HEK293T (cell line): ENCODE data around the gene INAFM1.
"Not testable (repeated sequence)": the region's sequence is repeated elsewhere in the genome, so short reads cannot be mapped to it uniquely, and the experiment has no call there.

Experiments
- BHLHE40 ChIP-seq: fragments of 450-650 bp; IDR thresholded peaks from 2 replicates; pipeline ENCODE4 v1.6.1; 2016; ENCODE audit warnings: mild to moderate bottlenecking, moderate library complexity, borderline replicate concordance
- CTBP1 ChIP-seq: fragments of 450-650 bp; IDR thresholded peaks from 2 replicates; pipeline ENCODE4 v1.6.1; 2016; ENCODE audit warnings: borderline replicate concordance
- FOXA1 ChIP-seq: fragments of 450-650 bp; IDR thresholded peaks from 2 replicates; pipeline ENCODE4 v1.6.1; 2016; ENCODE audit warnings: mild to moderate bottlenecking
- FOXM1 ChIP-seq: fragments of 450-650 bp; IDR thresholded peaks from 2 replicates; pipeline ENCODE4 v1.6.1; 2017; ENCODE audit warnings: mild to moderate bottlenecking, borderline replicate concordance
- L3MBTL2 ChIP-seq: fragments of 450-650 bp; conservative IDR thresholded peaks from 2 replicates; pipeline ENCODE4 v1.6.1; 2016; ENCODE audit warnings: mild to moderate bottlenecking
- NFRKB ChIP-seq: fragments of 450-650 bp; IDR thresholded peaks from 2 replicates; pipeline ENCODE4 v1.6.1; 2016; ENCODE audit warnings: mild to moderate bottlenecking, moderate library complexity
- SP1 ChIP-seq: fragments of 450-650 bp; IDR thresholded peaks from 2 replicates; pipeline ENCODE4 v1.6.1; 2017
- TARDBP ChIP-seq: fragments of 450-650 bp; IDR thresholded peaks from 2 replicates; pipeline ENCODE4 v1.6.1; 2016
- TF ChIP-seq, protein P1 (sequence below): fragments of 450-650 bp; IDR thresholded peaks from 2 replicates; pipeline ENCODE4 v1.6.1; 2016

GRCh38 chr19:47276513-47276912 is 1.8 kb downstream of the INAFM1 start:
- TF ChIP-seq SP1, NFRKB, FOXM1, BHLHE40, CTBP1, FOXA1, TARDBP, L3MBTL2: not testable (repeated sequence)
- TF ChIP-seq, protein P1, sequence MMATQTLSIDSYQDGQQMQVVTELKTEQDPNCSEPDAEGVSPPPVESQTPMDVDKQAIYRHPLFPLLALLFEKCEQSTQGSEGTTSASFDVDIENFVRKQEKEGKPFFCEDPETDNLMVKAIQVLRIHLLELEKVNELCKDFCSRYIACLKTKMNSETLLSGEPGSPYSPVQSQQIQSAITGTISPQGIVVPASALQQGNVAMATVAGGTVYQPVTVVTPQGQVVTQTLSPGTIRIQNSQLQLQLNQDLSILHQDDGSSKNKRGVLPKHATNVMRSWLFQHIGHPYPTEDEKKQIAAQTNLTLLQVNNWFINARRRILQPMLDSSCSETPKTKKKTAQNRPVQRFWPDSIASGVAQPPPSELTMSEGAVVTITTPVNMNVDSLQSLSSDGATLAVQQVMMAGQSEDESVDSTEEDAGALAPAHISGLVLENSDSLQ, result not testable (repeated sequence)
